ENCODE results near the gene PARD3B. TPM values are rescaled to one million over a fixed set of nuclear protein-coding genes. Genes with fewer than 3 reads are reported as not detected.

PARD3B gene
- total and polyA plus RNA-seq, 2 of the 4 experiments (the other 2 are of a cell fraction), result 3.3 to 15.6 TPM

DNA sequence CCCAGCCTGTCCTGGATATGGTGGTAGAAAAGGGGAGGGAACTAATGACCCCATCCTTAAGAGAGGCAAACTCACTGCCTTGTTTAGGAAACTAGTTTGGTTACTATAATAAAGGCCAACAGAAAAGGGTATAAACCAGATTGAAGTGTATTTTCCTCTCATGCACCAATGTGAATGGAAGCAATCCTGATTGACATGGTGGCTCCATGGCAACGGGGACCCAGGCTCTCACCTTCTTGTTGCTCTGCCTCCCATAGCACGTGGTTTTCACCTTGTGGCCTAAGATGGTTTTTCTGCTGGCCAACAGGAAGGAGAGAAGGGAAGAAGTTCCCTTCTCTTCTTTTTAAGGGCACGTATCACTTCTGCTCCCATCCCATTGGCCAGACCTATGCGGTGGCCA is 1069.7 kb downstream of the PARD3B start:
- Histone ChIP-seq H3K4me3 (ENCODE audit: insufficient read depth, low read depth, low read length) (no peak overlapping the region), H4K8ac (ENCODE audit: low read depth in 2 of 2, low read length in 2 of 2) (no peak overlapping the region), H2AK9ac (replicated peaks; ENCODE audit: low read depth, low read length, poor library complexity) (no peak overlapping the region), H4K5ac (ENCODE audit: low read depth, low read length) (no peak overlapping the region), H4K91ac (ENCODE audit: insufficient read depth, low read depth, low read length) (no peak overlapping the region), H2BK20ac (ENCODE audit: low read depth, low read length) (no peak overlapping the region), H2AFZ (replicated peaks; ENCODE audit: low read length, poor library complexity) (no peak overlapping the region), H3K36me3 (ENCODE audit: control insufficient read depth, insufficient read depth, low read length) (no peaks in the 10 kb centered on the region), H3K27ac (ENCODE audit: insufficient read depth, low read length) (no peak overlapping the region), H2BK120ac (ENCODE audit: low read depth, low read length) (no peak overlapping the region), H2BK5ac (ENCODE audit: low read depth, low read length, poor library complexity, severe bottlenecking) (no peak overlapping the region), H3K79me1 (ENCODE audit: low read depth in 1 of 2, low read length in 2 of 2) (no peaks in the 10 kb centered on the region), H4K20me1 (ENCODE audit: insufficient read depth, low read length) (no peaks in the 10 kb centered on the region), H3K4ac (ENCODE audit: low read depth, low read length) (no peak overlapping the region), H3K4me1 (ENCODE audit: control insufficient read depth, insufficient read depth, low read length) (peaks cover 4% of the 10 kb centered on the region), H3K18ac (ENCODE audit: low read depth, low read length) (no peak overlapping the region), H3K9ac (ENCODE audit: low read depth, low read length) (no peak overlapping the region), H2AK5ac (ENCODE audit: low read depth, low read length) (no peak overlapping the region), H2BK15ac (ENCODE audit: low read depth, low read length) (no peak overlapping the region), H3K27me3 (ENCODE audit: control insufficient read depth, insufficient read depth, low read length) (no peaks in the 10 kb centered on the region), H3K14ac (replicated peaks; ENCODE audit: low read depth, low read length) (no peak overlapping the region), H3K9me3 (ENCODE audit: control insufficient read depth, insufficient read depth, low read length) (no peaks in the 10 kb centered on the region), H3K56ac (ENCODE audit: extremely low read depth, insufficient read depth, low read length) (no peak overlapping the region), H3K23ac (ENCODE audit: low read depth, low read length) (no peak overlapping the region), H3K9me1 (ENCODE audit: insufficient read depth, low read length) (0 out of 2 replicates have a peak, but pooled peaks cover 7% of the 10 kb centered on the region), H3K4me2 (ENCODE audit: low read depth, low read length) (no peak overlapping the region)
- in situ Hi-C loops (cut with MboI; ENCODE audit: low sequenced_read_pairs), result no loop called here
- ChIA-PET POLR2A (ENCODE audit: unreplicated experiment) (interaction anchor here (0.6 kb wide), 2 partner anchors 58 to 1308 kb away, joined by 3 read pairs; no protein-coding TSS in a partner anchor), CTCF (interaction anchor here (0.6 kb wide), 1 partner anchor 9 kb away, joined by 3 read pairs; no protein-coding TSS in a partner anchor)
- no TSS peak for BruUV-seq (replicated peaks)
- WGBS, 2 experiments (ENCODE audit: extremely low coverage in 2 of 2, insufficient read length in 1 of 2), result no CpG with 5 or more reads among the region's 4 CpGs
- intact Hi-C loops (cut with micrococcal nuclease), result no loop called here
- DNase-seq (no peak), ATAC-seq (ENCODE audit: low read depth) (no peak)
- dilution Hi-C loops (cut with HindIII; ENCODE audit: low sequenced_read_pairs, unreplicated experiment), result no loop called here
- TF ChIP-seq MAZ (IDR thresholded peaks at IDR 0.05; ENCODE audit: borderline replicate concordance, low read depth, low read length), result no peak
- no peak for TF ChIP-seq RFX5 (IDR thresholded peaks at IDR 0.05; ENCODE audit: low read depth, low read length)
- TF ChIP-seq, protein P1, sequence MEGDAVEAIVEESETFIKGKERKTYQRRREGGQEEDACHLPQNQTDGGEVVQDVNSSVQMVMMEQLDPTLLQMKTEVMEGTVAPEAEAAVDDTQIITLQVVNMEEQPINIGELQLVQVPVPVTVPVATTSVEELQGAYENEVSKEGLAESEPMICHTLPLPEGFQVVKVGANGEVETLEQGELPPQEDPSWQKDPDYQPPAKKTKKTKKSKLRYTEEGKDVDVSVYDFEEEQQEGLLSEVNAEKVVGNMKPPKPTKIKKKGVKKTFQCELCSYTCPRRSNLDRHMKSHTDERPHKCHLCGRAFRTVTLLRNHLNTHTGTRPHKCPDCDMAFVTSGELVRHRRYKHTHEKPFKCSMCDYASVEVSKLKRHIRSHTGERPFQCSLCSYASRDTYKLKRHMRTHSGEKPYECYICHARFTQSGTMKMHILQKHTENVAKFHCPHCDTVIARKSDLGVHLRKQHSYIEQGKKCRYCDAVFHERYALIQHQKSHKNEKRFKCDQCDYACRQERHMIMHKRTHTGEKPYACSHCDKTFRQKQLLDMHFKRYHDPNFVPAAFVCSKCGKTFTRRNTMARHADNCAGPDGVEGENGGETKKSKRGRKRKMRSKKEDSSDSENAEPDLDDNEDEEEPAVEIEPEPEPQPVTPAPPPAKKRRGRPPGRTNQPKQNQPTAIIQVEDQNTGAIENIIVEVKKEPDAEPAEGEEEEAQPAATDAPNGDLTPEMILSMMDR (conservative IDR thresholded peaks at IDR 0.05; ENCODE audit: low read depth, low read length), result no peak
- TF ChIP-seq RAD21 (IDR thresholded peaks at IDR 0.05; ENCODE audit: low read length), result no peak
- TF ChIP-seq MXI1 (IDR thresholded peaks at IDR 0.05; ENCODE audit: borderline replicate concordance, low read depth, low read length), result no peak
- no peak for TF ChIP-seq CEBPB (IDR thresholded peaks at IDR 0.05; ENCODE audit: low read depth, low read length)
- TF ChIP-seq FOS (IDR thresholded peaks at IDR 0.05; ENCODE audit: low read depth, low read length), result no peak
- no peak for TF ChIP-seq CHD1 (IDR thresholded peaks at IDR 0.05; ENCODE audit: low read depth, low read length)
- no peak for TF ChIP-seq POLR2A (IDR thresholded peaks at IDR 0.05; ENCODE audit: low read depth, low read length)
- no peak for TF ChIP-seq RCOR1 (IDR thresholded peaks at IDR 0.05; ENCODE audit: insufficient replicate concordance, low read length)
- no peak for TF ChIP-seq MAFK (IDR thresholded peaks at IDR 0.05; ENCODE audit: low read depth, low read length)
- TF ChIP-seq NFE2L2 (IDR thresholded peaks at IDR 0.05; ENCODE audit: low read depth, low read length), result no peak
- no peak for TF ChIP-seq BHLHE40 (IDR thresholded peaks at IDR 0.05; ENCODE audit: low read depth, low read length)
- no peak for TF ChIP-seq SMC3 (IDR thresholded peaks at IDR 0.05; ENCODE audit: low read depth, low read length)
- TF ChIP-seq, protein P2, sequence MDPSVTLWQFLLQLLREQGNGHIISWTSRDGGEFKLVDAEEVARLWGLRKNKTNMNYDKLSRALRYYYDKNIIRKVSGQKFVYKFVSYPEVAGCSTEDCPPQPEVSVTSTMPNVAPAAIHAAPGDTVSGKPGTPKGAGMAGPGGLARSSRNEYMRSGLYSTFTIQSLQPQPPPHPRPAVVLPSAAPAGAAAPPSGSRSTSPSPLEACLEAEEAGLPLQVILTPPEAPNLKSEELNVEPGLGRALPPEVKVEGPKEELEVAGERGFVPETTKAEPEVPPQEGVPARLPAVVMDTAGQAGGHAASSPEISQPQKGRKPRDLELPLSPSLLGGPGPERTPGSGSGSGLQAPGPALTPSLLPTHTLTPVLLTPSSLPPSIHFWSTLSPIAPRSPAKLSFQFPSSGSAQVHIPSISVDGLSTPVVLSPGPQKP (IDR thresholded peaks at IDR 0.05; ENCODE audit: borderline replicate concordance, low read depth, low read length), result no peak
- TF ChIP-seq USF2 (IDR thresholded peaks at IDR 0.05; ENCODE audit: low read depth, low read length), result no peak
